Keratinocyte (primary cell): ENCODE measurements around the gene BDKRB2. TPM values are rescaled to one million over a fixed set of nuclear protein-coding genes. Genes with fewer than 3 reads are reported as not detected.

Source experiments
- DNase-seq: peaks from one replicate; pipeline ENCODE4 v3.0.0-alpha.2; 2011; ENCODE audit warnings: low read depth, missing footprints, low spot score
- FAIRE-seq: peaks from 2 replicates; lab custom pipeline; 2011; peaks lifted over from hg19 to GRCh38; lab: Jason Lieb, UNC
- H2AFZ ChIP-seq: 2 replicates; pipeline ENCODE4 v1.6.0; 2012; ENCODE audit warnings: low read length, control low read depth, inconsistent platforms; ENCODE audit not compliant: control insufficient read depth
- H3K27ac ChIP-seq: 2 replicates; pipeline ENCODE4 v1.5.1; 2011; ENCODE audit warnings: low read length; ENCODE audit not compliant: control insufficient read depth, insufficient read depth
- H3K27me3 ChIP-seq: 3 replicates; pipeline ENCODE4 v1.6.0; 2011; ENCODE audit warnings: low read length; ENCODE audit not compliant: control insufficient read depth, insufficient read depth; ENCODE audit errors: extremely low read depth
- H3K36me3 ChIP-seq, 2 experiments: 2 replicates in 1 of 2; 3 replicates in 1 of 2; pipeline ENCODE4 v1.5.1; 2011; ENCODE audit warnings: low read length in 2 of 2, mild to moderate bottlenecking in 1 of 2; ENCODE audit not compliant: control insufficient read depth in 2 of 2, insufficient read depth in 2 of 2; ENCODE audit errors: extremely low read depth in 1 of 2
- H3K4me1 ChIP-seq: 3 replicates; pipeline ENCODE4 v1.5.1; 2011; ENCODE audit warnings: low read length; ENCODE audit not compliant: control insufficient read depth, insufficient read depth; ENCODE audit errors: extremely low read depth
- H3K4me2 ChIP-seq: 3 replicates; pipeline ENCODE4 v1.6.0; 2011; ENCODE audit warnings: low read depth, low read length; ENCODE audit not compliant: control insufficient read depth, insufficient read depth; ENCODE audit errors: extremely low read depth
- H3K4me3 ChIP-seq, 3 experiments: fragments of 200-600 bp in 1 of 3; sonication (generic) in 1 of 3; 2 replicates in 2 of 3; 3 replicates in 1 of 3; pipeline ENCODE4 v1.5.1; 2011 to 2016; ENCODE audit warnings: low read length in 3 of 3, mild to moderate bottlenecking in 3 of 3, control low read depth in 2 of 3, inconsistent platforms in 1 of 3, low read depth in 1 of 3, mixed read lengths in 1 of 3, mixed run types in 1 of 3, moderate library complexity in 1 of 3; ENCODE audit not compliant: control insufficient read depth in 2 of 3, insufficient read depth in 2 of 3; ENCODE audit errors: extremely low read depth in 1 of 3
- H3K79me2 ChIP-seq: 2 replicates; pipeline ENCODE4 v1.6.0; 2012; ENCODE audit warnings: low read length; ENCODE audit not compliant: control insufficient read depth, insufficient read depth
- H3K9ac ChIP-seq: 3 replicates; pipeline ENCODE4 v1.6.0; 2011; ENCODE audit warnings: low read length; ENCODE audit not compliant: control insufficient read depth, insufficient read depth; ENCODE audit errors: extremely low read depth
- H3K9me1 ChIP-seq: 3 replicates; pipeline ENCODE4 v1.6.0; 2011; ENCODE audit warnings: low read length; ENCODE audit not compliant: control insufficient read depth, insufficient read depth; ENCODE audit errors: extremely low read depth
- H3K9me3 ChIP-seq: 2 replicates; pipeline ENCODE4 v1.5.1; 2012; ENCODE audit warnings: low read depth, low read length; ENCODE audit not compliant: control insufficient read depth
- H4K20me1 ChIP-seq: 3 replicates; pipeline ENCODE4 v1.6.0; 2011; ENCODE audit warnings: low read length; ENCODE audit not compliant: control insufficient read depth, insufficient read depth; ENCODE audit errors: extremely low read depth
- EZH2 ChIP-seq: IDR thresholded peaks from one replicate; pipeline ENCODE4 v1.6.1; 2012; ENCODE audit warnings: inconsistent platforms, mild to moderate bottlenecking, low read length, moderate library complexity
- dilution Hi-C: fragments of 300-500 bp; cut with MboI; formaldehyde crosslinking; loops from one replicate; pipeline ENCODE4 v1.7.0; 2020; ENCODE audit warnings: low sequenced_read_pairs; ENCODE audit not compliant: extremely low pct_ligation_motif_present
- polyA plus RNA-seq, 5 experiments: library from polyadenylated mRNA; depleted of rRNA in 3 of 5; stranded (reverse) in 3 of 5; stranded (forward) in 1 of 5; unstranded in 1 of 5; fragments of >200 nt; gene quantifications; 1 replicate in 1 of 5; 2 replicates in 3 of 5; 3 replicates in 1 of 5; pipeline versions ENCODE4 v1.2.1 to v1.2.3, GENCODE V29; 2011 to 2012; ENCODE audit warnings: missing spikeins in 2 of 5, low read depth in 1 of 5, low replicate concordance in 1 of 5
- TF ChIP-seq, protein P1 (sequence below), 3 experiments: IDR thresholded peaks in 1 of 3; conservative IDR thresholded peaks in 1 of 3; optimal IDR thresholded peaks in 1 of 3; 2 replicates in 2 of 3; 3 replicates in 1 of 3; pipeline versions ENCODE3 to v1.5.1; 2011; ENCODE audit warnings: low read length in 3 of 3, mild to moderate bottlenecking in 3 of 3, moderate library complexity in 2 of 3, control low read depth in 1 of 3, inconsistent platforms in 1 of 3; ENCODE audit not compliant: insufficient read depth in 2 of 3; ENCODE audit errors: extremely low read depth in 1 of 3

BDKRB2 gene
- polyA plus RNA-seq, 1 donor (not counting 4 experiments of a cell fraction or from before 2014, with no cell fraction given) = 13.2 TPM

DNA sequence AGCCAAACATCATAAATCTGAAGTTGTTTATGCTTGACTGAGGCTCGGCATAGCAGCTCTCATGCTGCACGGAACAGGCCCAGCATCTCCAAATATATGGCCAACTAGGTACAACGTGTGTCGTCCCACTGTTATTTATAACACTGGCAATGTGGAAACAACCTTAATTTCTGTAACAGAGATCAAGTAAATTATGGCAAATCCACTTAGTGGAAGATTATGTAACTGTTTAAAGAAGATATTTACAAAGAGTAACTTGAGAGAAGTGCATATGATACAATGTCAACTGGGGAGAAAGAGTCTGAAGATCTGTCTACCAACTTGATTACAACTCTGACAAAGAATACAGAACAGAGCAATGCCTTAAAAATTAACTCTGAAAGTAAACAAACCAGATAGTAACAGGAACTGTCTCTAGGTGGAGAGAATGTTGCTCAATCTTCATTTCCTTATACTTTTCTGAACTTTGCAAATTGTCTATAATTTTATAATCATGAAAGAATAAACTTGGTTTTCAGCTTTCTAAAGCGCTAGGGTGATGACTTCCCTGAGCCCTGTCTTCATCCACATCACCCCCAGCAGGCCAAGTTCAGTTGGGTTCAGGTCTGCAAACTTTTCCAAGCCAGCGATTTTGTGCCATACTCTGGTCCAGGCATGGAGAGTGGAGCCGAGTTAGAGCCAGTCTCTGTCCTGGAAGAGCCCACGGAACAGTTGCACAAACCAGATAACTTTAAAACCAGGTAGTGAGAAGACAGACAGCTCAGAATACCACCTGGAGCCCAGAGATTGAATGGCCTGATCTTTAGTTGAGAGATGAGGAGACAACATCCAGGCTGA is 44.3 kb upstream of the BDKRB2 start:
- Histone ChIP-seq H3K4me1 (no peaks in the 10 kb centered on the region), H3K79me2 (no peaks in the 10 kb centered on the region), H3K36me3 (no peaks in the 10 kb centered on the region), H3K4me2 (no peak overlapping the region), H3K27ac (no peak overlapping the region), H3K9me1 (no peaks in the 10 kb centered on the region), H3K27me3 (no peaks in the 10 kb centered on the region), H4K20me1 (no peaks in the 10 kb centered on the region), H3K9ac (no peak overlapping the region), H2AFZ (no peak overlapping the region), H3K9me3 (no peaks in the 10 kb centered on the region), H3K4me3 (no peak overlapping the region)
- DNase-seq (no peak), FAIRE-seq (no peak)
- dilution Hi-C loops = no loop called here
- TF ChIP-seq EZH2 = no peak
- TF ChIP-seq, protein P1, sequence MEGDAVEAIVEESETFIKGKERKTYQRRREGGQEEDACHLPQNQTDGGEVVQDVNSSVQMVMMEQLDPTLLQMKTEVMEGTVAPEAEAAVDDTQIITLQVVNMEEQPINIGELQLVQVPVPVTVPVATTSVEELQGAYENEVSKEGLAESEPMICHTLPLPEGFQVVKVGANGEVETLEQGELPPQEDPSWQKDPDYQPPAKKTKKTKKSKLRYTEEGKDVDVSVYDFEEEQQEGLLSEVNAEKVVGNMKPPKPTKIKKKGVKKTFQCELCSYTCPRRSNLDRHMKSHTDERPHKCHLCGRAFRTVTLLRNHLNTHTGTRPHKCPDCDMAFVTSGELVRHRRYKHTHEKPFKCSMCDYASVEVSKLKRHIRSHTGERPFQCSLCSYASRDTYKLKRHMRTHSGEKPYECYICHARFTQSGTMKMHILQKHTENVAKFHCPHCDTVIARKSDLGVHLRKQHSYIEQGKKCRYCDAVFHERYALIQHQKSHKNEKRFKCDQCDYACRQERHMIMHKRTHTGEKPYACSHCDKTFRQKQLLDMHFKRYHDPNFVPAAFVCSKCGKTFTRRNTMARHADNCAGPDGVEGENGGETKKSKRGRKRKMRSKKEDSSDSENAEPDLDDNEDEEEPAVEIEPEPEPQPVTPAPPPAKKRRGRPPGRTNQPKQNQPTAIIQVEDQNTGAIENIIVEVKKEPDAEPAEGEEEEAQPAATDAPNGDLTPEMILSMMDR (optimal IDR thresholded peaks at IDR 0.05 in 1 of 3, IDR thresholded peaks at IDR 0.05 in 1 of 3, conservative IDR thresholded peaks at IDR 0.05 in 1 of 3; ENCODE audit: extremely low read depth in 1 of 3, insufficient read depth in 2 of 3, low read length in 3 of 3) = no peak

DNA sequence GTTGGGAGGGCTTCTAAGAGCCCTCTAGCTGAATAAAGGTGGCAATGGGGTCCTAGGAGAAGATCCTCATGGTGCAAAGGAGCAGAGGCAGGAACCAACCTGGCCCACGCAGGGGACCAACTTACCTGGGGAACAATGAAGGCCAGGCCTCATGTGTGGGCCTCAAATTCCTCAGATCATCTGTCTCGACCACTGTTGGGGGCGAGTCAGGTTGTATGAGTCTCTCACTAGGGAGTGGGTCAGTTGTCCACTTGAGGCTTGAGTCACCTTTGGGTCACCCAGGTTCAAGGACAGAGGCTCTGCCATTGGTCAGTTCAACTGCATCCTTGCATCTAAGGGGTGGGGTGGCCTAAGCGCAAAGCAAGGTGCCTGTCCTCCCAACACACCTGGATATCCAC is 43.7 kb upstream of the BDKRB2 start:
- no peak overlapping the region for H3K4me2 ChIP-seq
- H3K9me3 ChIP-seq = no peaks in the 10 kb centered on the region
- no peak overlapping the region for H2AFZ ChIP-seq
- H3K36me3 ChIP-seq = no peaks in the 10 kb centered on the region
- FAIRE-seq (no peak), DNase-seq (no peak)
- no peak overlapping the region for H3K4me3 ChIP-seq
- no peaks in the 10 kb centered on the region for H3K27me3 ChIP-seq
- TF ChIP-seq, protein P1 (optimal IDR thresholded peaks at IDR 0.05 in 1 of 3, IDR thresholded peaks at IDR 0.05 in 1 of 3, conservative IDR thresholded peaks at IDR 0.05 in 1 of 3; ENCODE audit: extremely low read depth in 1 of 3, insufficient read depth in 2 of 3, low read length in 3 of 3) = no peak
- TF ChIP-seq EZH2 = no peak
- no peaks in the 10 kb centered on the region for H4K20me1 ChIP-seq
- H3K4me1 ChIP-seq = no peaks in the 10 kb centered on the region
- H3K9ac ChIP-seq = no peak overlapping the region
- no peak overlapping the region for H3K27ac ChIP-seq
- H3K79me2 ChIP-seq = no peaks in the 10 kb centered on the region
- no peaks in the 10 kb centered on the region for H3K9me1 ChIP-seq
- dilution Hi-C loops = no loop called here
